Ecto neural progenitor cell (in vitro differentiated cells): ENCODE measurements around the gene MRPL18.
A peak's percentile ranks its signal among the peaks of the same experiment; 100 is the strongest.
"Not testable (repeated sequence)": the region's sequence is repeated elsewhere in the genome, so short reads cannot be mapped to it uniquely, and the experiment has no call there.

Source experiments
- DNase-seq: peaks from one replicate; pipeline ENCODE4 v3.0.0-alpha.2; 2018; ENCODE audit warnings: low spot score

Gene MRPL18

DNA sequence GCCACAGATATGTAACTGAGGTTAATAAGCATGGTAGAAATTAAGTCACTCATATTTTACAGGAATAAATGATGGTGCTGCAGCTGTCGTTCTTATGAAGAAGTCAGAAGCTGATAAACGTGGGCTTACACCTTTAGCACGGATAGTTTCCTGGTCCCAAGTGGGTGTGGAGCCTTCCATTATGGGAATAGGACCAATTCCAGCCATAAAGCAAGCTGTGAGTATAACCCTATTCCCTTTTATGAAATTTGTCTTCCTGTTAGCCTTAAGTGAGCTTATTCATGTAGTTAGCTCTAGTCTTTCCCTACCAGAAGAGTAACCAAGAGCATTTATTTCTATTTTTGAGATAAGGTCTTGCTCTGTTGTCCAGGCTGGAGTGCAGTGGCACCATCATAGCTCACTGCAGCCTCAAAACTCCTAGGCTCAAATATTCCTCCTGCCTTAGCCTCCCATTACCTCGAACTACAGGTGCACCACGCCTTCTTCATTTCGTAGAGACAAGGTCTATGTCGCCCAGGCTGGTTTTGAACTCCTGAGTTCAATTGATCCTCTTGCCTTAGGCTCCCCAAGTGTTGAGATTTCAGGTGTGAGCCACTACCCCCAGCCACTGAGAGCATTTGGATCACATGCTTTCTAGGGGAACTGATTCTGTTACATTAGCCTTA is 12.9 kb upstream of the MRPL18 start:
- DNase-seq: no peak

DNA sequence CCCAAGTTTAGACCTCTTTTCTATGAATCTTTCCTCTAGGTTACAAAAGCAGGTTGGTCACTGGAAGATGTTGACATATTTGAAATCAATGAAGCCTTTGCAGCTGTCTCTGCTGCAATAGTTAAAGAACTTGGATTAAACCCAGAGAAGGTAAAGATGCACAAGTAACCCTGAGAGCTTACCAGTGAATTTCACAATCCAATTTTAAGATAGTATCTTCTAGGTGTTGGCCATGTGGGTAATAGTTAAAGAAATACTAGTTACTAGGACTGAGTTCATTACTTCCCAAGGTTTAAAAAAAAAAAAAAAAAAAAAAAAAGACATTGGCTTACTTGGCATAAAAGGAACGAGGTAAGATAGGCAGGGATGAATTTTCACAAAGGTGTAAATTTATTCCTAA is 12.1 kb upstream of the MRPL18 start:
- no peak for DNase-seq

DNA sequence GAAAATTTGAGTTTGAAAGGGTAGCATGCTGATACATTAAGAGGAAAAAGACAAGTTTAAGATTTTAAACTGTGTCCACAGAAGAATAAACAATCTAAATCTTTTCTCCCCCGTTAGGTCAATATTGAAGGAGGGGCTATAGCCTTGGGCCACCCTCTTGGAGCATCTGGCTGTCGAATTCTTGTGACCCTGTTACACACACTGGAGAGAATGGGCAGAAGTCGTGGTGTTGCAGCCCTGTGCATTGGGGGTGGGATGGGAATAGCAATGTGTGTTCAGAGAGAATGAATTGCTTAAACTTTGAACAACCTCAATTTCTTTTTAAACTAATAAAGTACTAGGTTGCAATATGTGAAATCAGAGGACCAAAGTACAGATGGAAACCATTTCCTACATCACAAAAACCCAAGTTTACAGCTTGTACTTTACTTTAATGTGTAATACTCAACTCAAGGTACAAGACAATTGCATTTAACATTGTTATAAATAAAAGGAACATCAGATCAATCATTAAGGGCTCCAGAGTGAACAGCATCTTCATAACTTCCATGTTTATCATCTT is 11.6 kb upstream of the MRPL18 start:
- DNase-seq: no peak

DNA sequence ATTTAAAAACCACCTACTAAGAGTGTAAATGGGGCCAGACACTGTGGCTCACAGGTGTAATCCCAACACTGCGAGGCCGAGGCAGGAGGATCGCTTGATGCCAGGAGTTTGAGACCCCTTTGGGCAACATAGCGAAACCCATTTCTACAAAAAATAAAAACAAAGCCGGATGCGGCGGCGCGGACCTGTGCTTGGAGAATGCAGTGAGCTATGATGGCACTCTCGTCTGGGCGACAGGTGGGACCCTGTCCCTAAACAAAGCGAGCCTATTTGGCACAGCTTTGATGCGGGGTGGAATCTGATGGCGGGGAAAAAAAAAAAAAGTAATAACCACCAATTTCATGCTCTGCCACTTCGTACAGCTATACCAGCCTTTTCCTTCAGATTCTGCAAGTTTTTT is 2.0 kb upstream of the MRPL18 start:
- DNase-seq: no peak

DNA sequence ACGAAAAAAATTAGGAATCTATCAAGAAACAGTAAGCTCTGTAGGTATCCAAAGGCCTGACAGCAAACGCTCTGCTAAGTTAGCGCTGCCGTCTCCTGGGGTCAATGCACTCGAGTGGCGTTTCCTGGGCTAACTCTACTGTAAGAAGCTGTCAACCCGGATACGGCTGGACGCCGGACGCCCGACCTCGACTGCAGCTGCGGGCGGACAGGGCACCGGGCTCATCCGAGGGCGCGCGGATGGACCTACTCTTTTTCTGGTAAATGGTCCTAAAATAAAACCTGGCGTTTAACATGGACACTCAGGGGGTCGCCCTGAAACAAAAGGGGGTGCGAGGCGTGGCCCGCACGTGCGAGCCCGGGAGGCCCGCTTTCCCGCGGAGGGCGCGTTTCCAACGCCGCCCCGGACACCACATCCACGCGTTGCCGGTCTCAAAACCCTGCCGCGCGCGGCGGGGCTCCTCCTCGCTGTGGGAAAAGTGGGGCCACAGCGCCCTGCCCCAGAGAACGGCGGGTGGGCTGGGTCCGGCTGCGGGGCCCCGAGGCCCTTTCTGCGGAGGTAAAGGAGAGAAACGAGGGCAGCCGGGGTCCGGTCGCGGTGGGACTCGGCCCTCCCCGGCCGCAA is 1.4 kb upstream of the MRPL18 start:
- DNase-seq: peak; percentile 52

DNA sequence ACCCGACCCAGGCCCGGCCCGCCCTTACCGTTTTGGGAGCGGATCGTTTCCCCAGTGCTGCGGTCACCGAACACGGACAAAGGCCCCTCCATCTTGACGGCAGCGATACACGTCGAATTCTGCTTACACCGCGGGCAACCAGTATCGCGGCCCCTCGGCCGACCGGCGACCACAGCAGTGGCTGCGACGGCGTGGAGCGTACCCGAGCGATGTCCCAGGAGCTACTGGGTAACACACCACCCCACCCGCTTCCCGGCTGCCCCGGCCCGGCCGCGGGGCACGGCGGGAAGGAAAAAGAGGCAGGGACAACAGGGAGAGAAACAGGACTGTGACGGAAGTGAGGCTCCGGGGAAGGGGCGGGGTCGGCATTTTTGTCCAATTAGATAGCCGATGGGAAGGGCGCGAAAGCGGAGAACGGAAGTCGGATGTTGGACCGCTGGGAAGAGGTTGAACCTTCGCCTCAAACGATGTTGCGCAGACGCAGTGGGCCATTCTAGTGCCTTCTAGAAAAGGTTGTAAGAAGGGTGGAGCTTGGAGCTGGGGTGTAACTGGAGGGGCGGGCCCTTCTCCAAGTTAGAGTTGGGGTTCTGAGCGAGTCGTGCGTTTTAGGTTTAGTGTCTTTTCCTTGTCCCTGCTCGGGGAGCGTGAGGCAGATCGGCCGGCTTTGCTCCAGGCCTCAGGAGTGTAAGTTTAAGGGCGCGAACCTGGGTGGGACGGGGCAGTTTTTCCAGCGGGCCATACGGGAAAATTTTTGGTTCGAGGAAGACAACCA is 704 bp upstream of the MRPL18 start, which contains the start of gene TCP1:
Gene TCP1, minus strand, starts transcription at position 226 of the 772 bp plus-strand sequence. Its CDS starts 134 bp downstream, at position 92.
- peak; percentile 99 for DNase-seq

DNA sequence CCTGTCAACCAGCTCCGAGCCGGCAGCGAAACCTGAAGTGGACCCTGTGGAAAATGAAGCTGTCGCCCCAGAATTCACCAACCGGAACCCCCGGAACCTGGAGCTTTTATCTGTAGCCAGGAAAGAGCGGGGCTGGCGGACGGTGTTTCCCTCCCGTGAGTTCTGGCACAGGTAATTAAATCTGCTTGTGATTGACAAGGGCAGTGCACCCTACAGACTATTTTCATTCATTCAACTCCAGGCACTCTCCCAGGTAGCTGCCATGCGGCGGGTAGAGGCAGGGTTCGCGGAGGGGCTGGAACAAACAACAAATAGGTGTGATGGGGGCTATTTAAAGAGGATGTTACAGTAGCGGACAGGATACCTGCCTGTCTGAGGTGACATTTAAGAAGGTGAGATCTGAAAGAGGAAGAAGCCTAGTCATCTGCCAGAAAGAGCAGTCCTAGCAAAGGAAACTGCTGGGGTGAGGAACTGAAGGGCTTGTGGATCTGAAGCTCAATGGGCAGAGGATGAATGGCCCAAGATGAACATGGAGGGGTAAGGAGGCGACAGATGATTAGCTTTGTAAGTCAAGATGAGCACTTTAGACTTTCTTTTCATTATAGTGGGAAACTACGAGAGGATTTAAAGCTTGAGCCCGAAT is 810 bp downstream of the MRPL18 start:
- no peak for DNase-seq

DNA sequence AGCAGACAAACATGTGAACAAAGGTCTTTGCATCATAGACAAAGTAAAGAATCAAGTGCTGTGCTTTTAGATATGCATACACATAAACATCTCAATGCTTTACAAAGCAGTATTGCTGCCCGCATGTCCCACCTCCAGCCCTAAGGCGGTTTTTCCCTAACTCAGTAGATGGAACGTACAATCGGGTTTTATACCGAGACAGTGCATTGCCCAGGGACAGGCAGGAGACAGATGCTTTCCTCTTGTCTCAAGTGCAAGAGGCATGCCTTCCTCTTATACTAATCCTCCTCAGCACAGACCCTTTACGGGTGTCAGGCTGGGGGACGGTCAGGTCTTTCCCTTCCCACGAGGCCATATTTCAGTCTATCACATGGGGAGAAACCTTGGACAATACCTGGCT is 4.7 kb downstream of the MRPL18 start:
- DNase-seq: not testable (repeated sequence)

DNA sequence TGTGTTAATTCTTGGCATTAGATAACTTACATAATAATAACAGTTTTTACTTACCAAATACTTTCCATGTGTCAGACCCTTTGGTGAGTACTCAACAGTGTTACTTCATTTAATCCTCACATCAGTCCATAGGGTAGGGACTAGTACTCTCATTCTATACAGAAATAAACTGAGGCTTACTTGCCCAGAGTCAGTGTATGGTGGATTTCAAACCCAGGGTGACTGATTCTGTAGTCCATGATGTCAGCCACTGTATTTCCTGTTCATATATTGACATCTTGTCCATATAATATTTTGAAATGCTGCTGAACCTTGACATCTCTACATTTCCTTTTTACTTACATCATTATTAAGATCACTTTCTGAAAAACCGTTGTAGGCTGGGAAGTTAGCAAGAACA is 7.3 kb downstream of the MRPL18 start:
- DNase-seq: no peak

DNA sequence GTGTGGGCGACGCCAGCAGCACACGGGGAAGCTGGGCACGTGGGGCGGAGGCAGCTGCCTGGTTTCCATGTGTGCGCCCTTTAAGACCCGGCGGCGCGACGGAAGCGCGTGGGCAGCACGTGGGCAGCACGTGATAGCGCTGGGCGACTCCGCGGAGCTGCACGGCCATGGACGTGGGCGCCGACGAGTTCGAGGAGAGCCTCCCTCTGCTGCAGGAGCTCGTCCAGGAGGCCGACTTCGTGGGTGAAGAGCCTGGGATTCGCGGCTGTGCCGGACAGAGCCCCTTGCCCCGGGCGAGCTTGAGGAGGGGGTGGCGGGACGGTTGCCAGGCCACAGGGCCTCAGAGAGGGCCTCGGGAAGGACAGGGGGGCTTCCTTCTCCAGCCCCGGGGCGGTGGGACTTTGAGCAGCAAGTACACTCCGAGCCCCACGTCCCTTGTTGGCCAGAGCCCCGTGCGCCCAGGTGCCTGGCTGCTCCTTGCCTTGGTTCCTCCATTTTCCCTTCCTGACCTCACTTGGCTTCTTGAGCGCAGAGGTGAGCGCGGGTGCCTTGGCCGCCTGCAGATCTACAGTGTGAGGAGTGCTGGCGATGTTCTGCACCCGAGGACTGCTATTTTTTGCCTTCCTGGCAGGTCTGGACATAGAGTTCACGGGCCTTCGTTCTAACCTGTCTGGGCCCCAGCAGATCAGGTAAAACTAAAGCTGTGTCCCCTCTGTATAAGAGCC is 10.0 kb downstream of the MRPL18 start, which contains the start of gene PNLDC1:
Gene PNLDC1, plus strand, starts transcription at position 136 of the 725 bp plus-strand sequence. Its CDS starts 32 bp downstream, at position 168.
- DNase-seq: no peak

DNA sequence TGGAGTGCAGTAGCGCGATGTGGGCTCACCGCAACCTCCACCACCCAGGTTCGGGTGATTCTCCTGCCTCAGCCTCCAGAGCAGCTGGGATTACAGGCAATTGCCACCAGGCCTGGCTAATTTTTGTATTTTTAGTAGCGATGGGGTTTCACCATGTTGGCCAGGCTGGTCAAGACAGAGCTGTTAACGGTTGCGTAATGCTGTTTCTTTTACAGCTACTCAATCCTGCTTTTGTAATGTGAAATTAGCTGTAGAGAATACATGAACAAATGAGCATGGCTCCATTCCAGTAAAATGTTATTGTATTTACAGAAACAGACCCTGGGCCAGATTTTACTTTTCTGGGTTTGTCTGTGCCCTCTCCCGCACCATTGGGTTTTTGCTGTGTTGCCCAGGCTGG is 11.7 kb downstream of the MRPL18 start:
- DNase-seq: no peak

DNA sequence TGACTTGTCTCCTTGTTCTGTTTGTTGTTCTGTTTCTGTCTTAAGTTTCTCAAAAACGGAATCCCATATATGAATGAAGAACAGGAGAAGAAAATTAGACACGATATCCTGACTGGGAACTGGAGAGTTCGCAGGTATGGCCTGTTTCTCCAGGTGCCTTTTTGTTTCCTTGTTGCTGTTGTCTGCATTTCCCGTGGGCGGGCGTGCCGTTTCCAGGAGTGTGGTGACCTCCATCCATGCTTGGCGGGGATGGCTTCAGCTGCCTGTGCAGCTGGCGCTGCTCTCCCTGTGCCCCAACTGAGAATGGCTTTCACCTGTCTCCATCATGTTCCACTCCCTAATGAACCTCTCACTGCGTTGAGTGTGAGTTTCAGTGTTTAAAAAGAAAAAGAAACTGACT is 14.2 kb downstream of the MRPL18 start:
- DNase-seq: no peak

DNA sequence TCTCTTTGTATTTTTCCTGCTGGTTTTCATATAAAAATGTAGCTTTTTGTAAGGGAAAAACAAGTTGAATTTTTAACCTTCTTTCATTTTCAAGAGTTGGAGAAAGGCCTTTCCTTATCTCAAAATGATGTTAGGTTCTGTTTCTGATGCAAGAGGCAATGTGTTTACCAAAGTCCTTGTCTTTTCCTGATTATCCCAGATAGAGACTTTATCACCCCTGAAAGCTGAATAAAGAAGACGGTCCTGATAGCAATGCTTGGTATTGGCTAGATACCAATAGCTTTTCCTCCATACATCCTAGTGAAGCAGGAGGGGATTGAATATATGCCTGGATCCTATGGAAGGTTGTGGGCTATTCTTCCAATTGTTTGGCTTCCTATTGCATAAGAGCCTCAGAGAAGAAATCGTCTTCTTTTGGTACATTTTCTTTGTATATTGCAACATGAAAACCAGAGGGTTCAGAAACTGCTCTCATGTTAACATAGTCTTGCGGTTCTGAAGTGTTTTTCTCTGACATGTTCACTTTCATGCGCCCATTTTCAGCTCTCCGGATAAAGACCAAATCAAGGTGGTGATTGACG is 15.3 kb downstream of the MRPL18 start:
- DNase-seq: no peak

DNA sequence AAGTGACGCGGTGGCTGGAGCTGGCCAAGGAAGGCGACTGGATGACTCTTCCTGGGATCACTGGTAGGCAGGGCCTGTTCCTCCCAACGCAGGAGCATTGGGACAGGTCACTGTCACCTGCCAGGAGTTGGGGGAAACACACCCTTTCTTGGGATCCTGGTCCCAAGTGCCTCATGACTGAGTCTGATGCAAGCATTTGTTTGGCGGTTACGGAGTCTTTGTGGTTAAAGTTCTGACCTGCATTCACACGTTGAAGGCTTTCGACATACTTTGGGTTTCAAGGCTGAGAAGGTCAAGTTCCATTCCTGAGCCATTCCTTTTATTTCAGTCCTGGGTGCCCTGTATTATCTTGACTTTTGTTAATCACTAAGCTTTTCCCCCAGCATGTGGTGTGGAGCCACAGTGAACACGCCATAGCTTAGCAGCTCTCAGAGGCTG is 15.8 kb downstream of the MRPL18 start:
- DNase-seq: no peak

DNA sequence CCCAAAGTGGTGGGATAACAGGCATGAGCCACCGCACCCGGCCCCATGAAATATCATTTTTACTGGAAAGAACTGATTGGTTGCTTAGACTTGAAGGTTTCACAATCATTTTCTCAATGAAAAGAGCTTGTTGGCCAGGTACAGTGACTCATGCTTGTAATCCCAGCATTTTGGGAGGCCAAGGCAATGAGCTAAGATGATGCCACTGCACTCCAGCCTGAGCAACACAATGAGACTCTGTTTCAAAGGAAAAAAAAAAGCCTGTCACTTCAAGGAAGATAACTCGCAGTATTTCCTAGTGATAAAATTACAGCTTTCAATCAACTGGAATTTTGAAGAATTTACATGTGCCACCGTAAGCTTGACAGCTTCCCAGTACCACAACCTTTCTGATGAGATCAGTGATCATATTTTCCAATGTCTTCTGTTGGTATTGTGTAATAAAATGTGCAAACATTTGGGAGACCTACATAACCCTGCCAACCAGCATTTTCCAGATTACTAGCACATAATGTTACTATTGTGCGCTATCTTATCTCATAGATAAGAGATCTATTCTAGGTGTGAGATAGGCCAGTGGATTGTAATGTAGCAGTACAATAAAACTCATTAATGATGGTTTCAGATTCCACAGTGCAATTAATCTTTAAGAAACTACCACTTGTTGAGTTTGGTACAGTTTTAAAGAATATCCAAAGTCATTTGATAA is 17.0 kb downstream of the MRPL18 start:
- DNase-seq: no peak

DNA sequence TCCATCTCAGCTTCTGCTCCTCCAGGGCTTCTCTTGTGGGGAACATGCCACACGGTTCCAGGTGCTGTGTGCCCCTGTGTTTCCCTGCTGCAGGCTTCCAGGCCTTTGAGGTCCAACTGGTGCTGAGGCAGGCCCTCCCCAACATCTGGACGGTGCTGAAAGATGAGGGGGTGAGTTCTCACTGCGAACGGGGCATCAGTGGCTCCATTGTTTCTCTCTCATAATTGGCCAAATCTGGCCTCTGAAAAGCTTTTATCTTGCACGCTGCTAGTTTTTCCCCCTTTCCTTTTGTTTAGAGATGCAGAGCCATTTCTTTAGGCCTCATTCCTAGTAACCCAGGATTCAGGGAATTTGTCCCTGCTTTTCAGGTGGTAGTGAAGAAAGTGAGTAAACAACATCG is 18.4 kb downstream of the MRPL18 start:
- DNase-seq: no peak

DNA sequence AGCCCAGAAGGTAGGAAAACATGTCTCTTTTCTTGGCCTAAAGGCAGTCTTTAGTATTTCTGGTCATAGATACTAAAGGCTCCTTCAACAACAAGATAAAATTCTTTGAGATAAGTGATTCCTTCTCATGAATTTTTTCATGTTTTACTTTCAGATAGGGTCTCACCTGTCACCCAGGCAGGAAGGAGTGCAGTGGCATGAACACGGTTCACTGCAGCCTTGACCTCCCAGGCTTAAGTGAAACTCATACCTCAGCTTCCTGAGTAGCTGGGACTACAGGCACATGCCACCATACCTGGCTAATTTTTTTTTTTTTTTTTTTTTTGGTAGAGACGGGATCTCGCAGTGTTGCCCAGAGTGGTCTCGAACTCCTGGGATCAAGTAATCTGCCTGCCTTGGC is 18.9 kb downstream of the MRPL18 start:
- DNase-seq: no peak

DNA sequence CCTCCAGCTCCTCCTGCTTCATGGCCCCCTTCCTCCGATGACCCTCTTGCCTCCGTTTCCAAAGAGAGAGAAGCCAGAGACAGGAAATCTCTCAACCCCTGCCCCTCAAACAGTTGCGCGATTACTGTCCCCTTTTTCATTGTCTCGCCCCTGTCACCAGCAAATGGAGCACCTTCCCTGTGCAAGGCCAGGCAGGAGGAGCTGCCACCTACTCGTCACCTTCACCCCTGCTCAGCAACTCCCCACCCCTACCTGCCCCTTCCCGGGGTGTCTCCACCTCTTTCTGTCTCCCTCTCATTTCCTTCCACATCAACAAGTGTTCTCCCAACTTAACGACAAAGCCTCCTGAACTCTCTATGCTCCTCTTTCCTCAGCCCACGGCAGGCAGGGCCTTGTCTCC is 23.5 kb downstream of the MRPL18 start:
- no peak for DNase-seq

DNA sequence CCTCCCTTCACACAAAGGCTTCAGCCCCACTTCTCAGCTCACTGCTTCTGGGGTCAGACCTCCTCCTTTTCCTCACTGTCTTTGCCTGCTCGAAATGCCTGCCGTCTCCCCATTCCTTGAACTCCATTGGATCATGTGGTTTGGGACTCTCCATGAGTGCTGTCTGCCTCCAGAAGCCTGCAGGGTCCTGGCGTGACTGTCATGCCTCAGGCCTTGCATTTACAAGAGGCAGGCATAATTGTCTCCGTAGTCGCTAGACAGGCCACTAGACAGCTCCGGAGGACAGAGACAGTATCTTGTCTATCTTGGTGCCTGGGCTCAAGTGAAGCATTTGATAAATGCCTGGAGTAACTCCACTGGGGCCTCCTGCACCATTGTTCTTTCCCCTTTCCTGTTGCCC is 25.1 kb downstream of the MRPL18 start:
- no peak for DNase-seq

DNA sequence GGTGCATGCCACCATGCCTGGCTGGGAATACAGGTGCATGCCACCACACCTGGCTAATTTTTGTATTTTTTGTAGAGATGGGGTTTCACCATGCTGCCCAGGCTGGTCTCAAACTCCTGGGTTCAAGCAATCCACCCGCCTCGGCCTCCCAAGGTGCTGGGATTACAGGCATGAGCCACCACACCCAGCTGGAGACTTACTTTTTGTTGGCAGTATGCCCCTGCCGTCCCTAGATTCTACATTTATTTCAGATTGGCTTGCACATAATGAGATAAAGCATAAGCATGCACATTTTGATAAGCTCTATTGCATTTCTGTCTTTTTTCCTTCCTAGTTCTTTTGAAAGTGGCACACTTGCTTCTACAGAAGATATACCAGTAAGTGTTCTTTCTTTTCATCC is 26.5 kb downstream of the MRPL18 start:
- DNase-seq: not testable (repeated sequence)
